Progenitor cell of endocrine pancreas (in vitro differentiated cells): ENCODE results near the gene ZNF281. TPM values are rescaled to one million over a fixed set of nuclear protein-coding genes. Genes with fewer than 3 reads are reported as not detected.
A peak's percentile ranks its signal among the peaks of the same experiment; 100 is the strongest.

Experiments
- DNase-seq: peaks from one replicate; pipeline ENCODE4 v3.0.0; 2021; ENCODE audit warnings: low spot score; ENCODE audit not compliant: unreplicated experiment
- H3K27ac Mint-ChIP-seq: 2 replicates; pipeline ENCODE4 v1.8.0; 2021; ENCODE audit warnings: mild to moderate bottlenecking, moderate library complexity, mixed read lengths
- H3K27me3 Mint-ChIP-seq: 2 replicates; pipeline ENCODE4 v1.8.0; 2021; ENCODE audit warnings: mixed read lengths
- H3K36me3 Mint-ChIP-seq: 2 replicates; pipeline ENCODE4 v1.8.0; 2022; ENCODE audit warnings: mixed read lengths; ENCODE audit not compliant: insufficient read depth
- H3K4me1 Mint-ChIP-seq: 2 replicates; pipeline ENCODE4 v1.8.0; 2021; ENCODE audit warnings: low read depth, mixed read lengths
- H3K4me3 Mint-ChIP-seq: 2 replicates; pipeline ENCODE4 v1.8.0; 2021; ENCODE audit warnings: low read depth, mild to moderate bottlenecking, moderate library complexity, mixed read lengths
- H3K9me3 Mint-ChIP-seq: 2 replicates; pipeline ENCODE4 v1.8.0; 2021; ENCODE audit warnings: low read depth, mixed read lengths
- CTCF ChIP-seq: fragments of 200-600 bp; sonication (generic); IDR thresholded peaks from one replicate; pipeline ENCODE4 v1.5.0; 2021; ENCODE audit warnings: antibody characterized with exemption, mild to moderate bottlenecking; ENCODE audit not compliant: unreplicated experiment
- total RNA-seq: library from RNA; stranded (reverse); gene quantifications from 2 replicates; pipeline ENCODE4 v1.2.1, GENCODE V29; 2021

ZNF281 gene
- total RNA-seq, 1 donor from 2014 or later = 34.2 TPM

- TF ChIP-seq CTCF = no peak
- Mint-ChIP-seq H3K9me3 (no peaks in the 10 kb centered on the region), H3K27me3 (no peaks in the 10 kb centered on the region), H3K4me3 (no peak overlapping the region), H3K36me3 (no peaks in the 10 kb centered on the region), H3K4me1 (peaks cover 63% of the 10 kb centered on the region), H3K27ac (peak overlapping the region; percentile 85)
- DNase-seq = no peak
Observed at GRCh38 chr1:200369131-200369530, 40.7 kb downstream of the ZNF281 start.

GRCh38 chr1:200368556-200368955, 41.3 kb downstream of the ZNF281 start:
- no peak for TF ChIP-seq CTCF
- Mint-ChIP-seq H3K36me3 (no peaks in the 10 kb centered on the region), H3K27ac (peak overlapping the region; percentile 85), H3K4me1 (peaks cover 60% of the 10 kb centered on the region), H3K9me3 (no peaks in the 10 kb centered on the region), H3K4me3 (no peak overlapping the region), H3K27me3 (no peaks in the 10 kb centered on the region)
- no peak for DNase-seq

GRCh38 chr1:200367841-200368534, 41.8 kb downstream of the ZNF281 start:
- peaks cover 56% of the 10 kb centered on the region for H3K4me1 Mint-ChIP-seq
- H3K27ac Mint-ChIP-seq = peak overlapping the region; percentile 17

GRCh38 chr1:200366577-200367253, 43.1 kb downstream of the ZNF281 start:
- no peaks in the 10 kb centered on the region for H3K9me3 Mint-ChIP-seq

More at GRCh38 chr1:200367841-200368534, 41.8 kb downstream of the ZNF281 start:
- Mint-ChIP-seq H3K4me3 (no peak overlapping the region), H3K36me3 (no peaks in the 10 kb centered on the region), H3K9me3 (no peaks in the 10 kb centered on the region), H3K27me3 (no peaks in the 10 kb centered on the region)
- TF ChIP-seq CTCF = no peak
- no peak for DNase-seq

More at GRCh38 chr1:200366577-200367253, 43.1 kb downstream of the ZNF281 start:
- TF ChIP-seq CTCF = no peak
- H3K27ac Mint-ChIP-seq = no peak overlapping the region
- no peaks in the 10 kb centered on the region for H3K36me3 Mint-ChIP-seq
- DNase-seq = no peak
- H3K27me3 Mint-ChIP-seq = no peaks in the 10 kb centered on the region
- H3K4me1 Mint-ChIP-seq = peaks cover 45% of the 10 kb centered on the region
- no peak overlapping the region for H3K4me3 Mint-ChIP-seq
